CD4-positive, alpha-beta T cell treated with Interleukin-4 for 1 hour (primary cell): Measurements from ENCODE around the gene GOLGA6L4.
"Not testable (repeated sequence)": the region's sequence is repeated elsewhere in the genome, so short reads cannot be mapped to it uniquely, and the experiment has no call there.

Experiments used
- DNase-seq, 2 donors: peaks; one replicate each; pipeline ENCODE4 v3.0.0-alpha.2; 2020 to 2022

The GOLGA6L4 gene, protein sequence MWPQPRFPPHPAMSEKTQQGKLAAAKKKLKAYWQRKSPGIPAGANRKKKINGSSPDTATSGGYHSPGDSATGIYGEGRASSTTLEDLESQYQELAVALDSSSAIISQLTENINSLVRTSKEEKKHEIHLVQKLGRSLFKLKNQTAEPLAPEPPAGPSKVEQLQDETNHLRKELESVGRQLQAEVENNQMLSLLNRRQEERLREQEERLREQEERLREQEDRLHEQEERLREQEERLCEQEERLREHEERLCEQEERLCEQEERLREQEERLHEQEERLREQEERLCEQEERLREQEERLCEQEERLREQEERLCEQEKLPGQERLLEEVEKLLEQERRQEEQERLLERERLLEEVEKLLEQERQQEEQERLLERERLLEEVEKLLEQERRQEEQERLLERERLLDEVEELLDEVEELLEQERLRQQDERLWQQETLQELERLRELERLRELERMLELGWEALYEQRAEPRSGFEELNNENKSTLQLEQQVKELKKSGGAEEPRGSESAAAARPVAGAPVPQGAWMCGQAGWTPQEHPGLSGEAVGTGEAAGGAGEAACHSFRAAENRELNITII

DNA sequence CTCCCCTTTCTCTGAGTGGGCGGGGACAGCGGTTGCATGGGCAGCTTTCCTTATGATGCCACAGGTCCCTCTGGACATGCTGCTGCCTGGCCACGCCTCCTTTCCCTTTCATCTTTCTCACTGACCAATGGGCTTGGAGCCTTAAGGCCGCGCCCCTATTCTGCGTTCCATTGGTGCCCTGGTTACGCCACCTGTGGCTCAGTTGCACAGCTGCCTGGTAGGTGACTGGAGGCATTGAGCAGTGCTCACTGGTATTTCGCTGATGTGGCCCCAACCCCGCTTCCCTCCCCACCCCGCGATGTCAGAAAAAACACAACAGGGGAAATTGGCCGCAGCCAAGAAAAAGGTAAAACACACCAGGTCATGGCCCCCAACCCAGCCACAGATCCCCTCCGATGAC, at the start of gene GOLGA6L4:
Gene GOLGA6L4, plus strand, starts transcription at position 201 of the 400 bp plus-strand sequence. Its CDS starts 62 bp downstream, at position 263.
- not testable (repeated sequence) for DNase-seq

GRCh38 chr15:84192982-84193381, 42.6 kb upstream of the GOLGA6L4 start:
- not testable (repeated sequence) for DNase-seq

DNA sequence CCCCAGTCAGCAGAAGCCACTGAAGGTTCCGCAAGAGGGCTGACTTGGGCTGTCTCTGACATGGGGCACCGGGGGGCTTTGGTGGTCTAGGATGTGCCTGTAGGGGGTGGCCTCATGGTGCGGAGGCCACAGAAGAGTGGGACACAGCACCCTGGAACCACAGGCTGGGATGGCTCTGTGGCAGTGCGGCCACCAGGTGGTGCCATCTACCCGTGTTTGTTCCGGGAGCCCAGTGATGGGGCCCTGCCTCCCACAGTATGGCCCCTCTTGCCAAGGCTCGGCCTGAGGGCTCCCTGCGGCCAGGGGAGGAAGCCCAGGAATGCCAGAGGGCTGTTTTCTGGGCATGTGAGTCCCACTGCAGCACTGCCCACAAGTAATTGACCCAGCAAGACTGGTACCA, 40.0 kb upstream of the GOLGA6L4 start:
- DNase-seq, result not testable (repeated sequence)

- DNase-seq, result not testable (repeated sequence)
Measured at GRCh38 chr15:84196530-84197188, 38.9 kb upstream of the GOLGA6L4 start.

DNA sequence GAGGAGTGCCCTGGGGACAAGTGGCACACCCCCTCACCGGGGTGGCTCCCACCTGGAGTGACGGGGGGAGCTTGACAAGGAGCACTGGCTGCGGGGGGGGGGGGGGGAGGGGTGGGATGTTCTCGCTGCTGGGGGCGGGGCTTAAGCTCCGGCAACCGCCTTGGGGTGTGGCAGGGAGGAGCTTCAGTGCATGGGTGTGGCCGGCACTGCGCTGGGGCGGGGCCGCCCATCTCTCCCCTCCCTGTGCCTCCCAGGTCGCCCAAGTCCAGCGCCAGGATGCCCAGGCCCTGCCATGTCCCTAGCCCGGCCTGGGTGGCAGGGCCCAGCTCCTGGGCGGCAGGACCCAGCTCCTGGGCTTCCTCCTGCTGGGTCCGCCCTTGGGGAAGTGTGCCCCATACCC, 35.7 kb upstream of the GOLGA6L4 start:
- not testable (repeated sequence) for DNase-seq

DNA sequence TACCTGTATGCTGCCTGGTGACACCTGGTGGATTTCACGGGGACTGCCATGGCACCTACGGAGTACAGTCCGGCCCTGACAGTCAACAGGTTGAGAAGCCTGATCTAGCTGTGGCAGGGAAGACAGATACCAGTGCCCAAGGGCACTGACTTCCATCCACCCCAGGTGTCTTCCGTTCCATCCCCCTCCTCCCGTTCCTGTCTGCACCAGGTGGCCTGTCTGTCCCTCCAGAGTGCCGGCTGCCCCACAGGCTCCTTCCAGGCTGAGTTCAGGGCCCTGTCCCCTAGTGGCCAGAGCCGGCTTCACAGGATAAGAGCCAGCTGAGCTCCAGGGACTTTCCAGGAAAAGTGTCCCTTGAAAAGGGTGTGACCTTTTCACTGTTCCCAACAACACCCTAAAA, 10.9 kb downstream of the GOLGA6L4 start:
- DNase-seq, result peak in 1 of 2 donors; percentile 11
